NCI-H1694 treated with DMSO at 0.1 percent for 48 hours (cell line): ENCODE measurements around the gene FAM222A.
A peak's percentile ranks its signal among the peaks of the same experiment; 100 is the strongest.

Source experiments
- DNase-seq: peaks from one replicate; lab custom pipeline; 2025; lab: John Stamatoyannopoulos, UW

Gene FAM222A

GRCh38 chr12:109773384-109774011 lies 59.9 kb downstream of the FAM222A start:
- no peak for DNase-seq

- peak; percentile 28 for DNase-seq
Observed at GRCh38 chr12:109775172-109775881, 61.7 kb downstream of the FAM222A start.

GRCh38 chr12:109776624-109777023 lies 63.0 kb downstream of the FAM222A start:
- DNase-seq = no peak

- no peak for DNase-seq
Observed at GRCh38 chr12:109777544-109777943, 63.9 kb downstream of the FAM222A start.

GRCh38 chr12:109778684-109779083 lies 65.1 kb downstream of the FAM222A start:
- DNase-seq = no peak

GRCh38 chr12:109779382-109779781 lies 65.8 kb downstream of the FAM222A start:
- no peak for DNase-seq

- DNase-seq = no peak
Observed at GRCh38 chr12:109781668-109782325, 68.2 kb downstream of the FAM222A start.

- no peak for DNase-seq
Observed at GRCh38 chr12:109782326-109782703, 68.7 kb downstream of the FAM222A start.

GRCh38 chr12:109783135-109783964 lies 69.7 kb downstream of the FAM222A start:
- no peak for DNase-seq

GRCh38 chr12:109783965-109784244 lies 70.3 kb downstream of the FAM222A start:
- DNase-seq = no peak

- DNase-seq = no peak
Observed at GRCh38 chr12:109785854-109786253, 72.2 kb downstream of the FAM222A start.

GRCh38 chr12:109786799-109787198 lies 73.2 kb downstream of the FAM222A start:
- no peak for DNase-seq

GRCh38 chr12:109789526-109790048 lies 76.0 kb downstream of the FAM222A start:
- no peak for DNase-seq

- DNase-seq = no peak
Observed at GRCh38 chr12:109792992-109793391, 79.4 kb downstream of the FAM222A start.

GRCh38 chr12:109793411-109793810 lies 79.8 kb downstream of the FAM222A start:
- DNase-seq = no peak

- DNase-seq = no peak
Observed at GRCh38 chr12:109793826-109794501, 80.3 kb downstream of the FAM222A start.

GRCh38 chr12:109795023-109795422 lies 81.4 kb downstream of the FAM222A start:
- DNase-seq = no peak

GRCh38 chr12:109796057-109796456 lies 82.4 kb downstream of the FAM222A start:
- DNase-seq = no peak

- no peak for DNase-seq
Observed at GRCh38 chr12:109797905-109798669, 84.5 kb downstream of the FAM222A start.

GRCh38 chr12:109798691-109799090 lies 85.1 kb downstream of the FAM222A start:
- DNase-seq = no peak

GRCh38 chr12:109800536-109800935 lies 86.9 kb downstream of the FAM222A start:
- DNase-seq = no peak
